Activated CD8-positive, alpha-beta memory T cell treated with anti-CD3 and anti-CD28 coated beads for 4 hours (primary cell): ENCODE data around the gene DUOXA2.

Source experiments
- DNase-seq, 2 donors: peaks; one replicate each; pipeline ENCODE4 v3.0.0-alpha.2; 2020; ENCODE audit warnings: low read depth in 2 of 2

Gene DUOXA2

GRCh38 chr15:45136378-45136764 lies 22.2 kb downstream of the DUOXA2 start:
- no peak for DNase-seq

GRCh38 chr15:45137703-45138102 lies 23.6 kb downstream of the DUOXA2 start:
- DNase-seq: no peak

GRCh38 chr15:45138814-45139765 lies 25.0 kb downstream of the DUOXA2 start:
- DNase-seq: no peak

- no peak for DNase-seq
Measured at GRCh38 chr15:45139770-45140169, 25.6 kb downstream of the DUOXA2 start.

- DNase-seq: no peak
Measured at GRCh38 chr15:45140557-45141250, 26.6 kb downstream of the DUOXA2 start.

- no peak for DNase-seq
Measured at GRCh38 chr15:45141386-45141785, 27.3 kb downstream of the DUOXA2 start.

GRCh38 chr15:45143056-45143455 lies 28.9 kb downstream of the DUOXA2 start:
- no peak for DNase-seq

- no peak for DNase-seq
Measured at GRCh38 chr15:45143946-45144345, 29.8 kb downstream of the DUOXA2 start.

GRCh38 chr15:45144775-45145174 lies 30.6 kb downstream of the DUOXA2 start:
- DNase-seq: no peak

- DNase-seq: no peak
Measured at GRCh38 chr15:45146405-45146804, 32.3 kb downstream of the DUOXA2 start.

GRCh38 chr15:45147606-45148005 lies 33.5 kb downstream of the DUOXA2 start:
- DNase-seq: no peak

GRCh38 chr15:45148076-45149059 lies 34.2 kb downstream of the DUOXA2 start:
- DNase-seq: no peak

GRCh38 chr15:45149060-45149459 lies 34.9 kb downstream of the DUOXA2 start:
- DNase-seq: no peak

GRCh38 chr15:45150481-45150880 lies 36.4 kb downstream of the DUOXA2 start:
- no peak for DNase-seq

GRCh38 chr15:45150997-45151396 lies 36.9 kb downstream of the DUOXA2 start:
- DNase-seq: no peak

GRCh38 chr15:45151998-45152828 lies 38.1 kb downstream of the DUOXA2 start:
- no peak for DNase-seq

- no peak for DNase-seq
Measured at GRCh38 chr15:45155739-45156138, 41.6 kb downstream of the DUOXA2 start.

GRCh38 chr15:45156744-45157455 lies 42.8 kb downstream of the DUOXA2 start:
- DNase-seq: no peak

- DNase-seq: no peak
Measured at GRCh38 chr15:45157974-45158373, 43.8 kb downstream of the DUOXA2 start.

GRCh38 chr15:45161666-45162065 lies 47.5 kb downstream of the DUOXA2 start:
- DNase-seq: no peak
